ENCODE measurements around the gene XPNPEP3. TPM values are rescaled to one million over a fixed set of nuclear protein-coding genes. Genes with fewer than 3 reads are reported as not detected.

XPNPEP3 gene
- total RNA-seq, 1 donor = 15.6 TPM

- H2AFZ ChIP-seq (ENCODE audit: low read length) = no peak overlapping the region
- peaks cover 2% of the 10 kb centered on the region for H4K20me1 ChIP-seq (ENCODE audit: insufficient read depth, low read length)
- H3K4me2 ChIP-seq (ENCODE audit: insufficient read depth, low read length) = no peak overlapping the region
- TF ChIP-seq CTCF (IDR thresholded peaks at IDR 0.05; ENCODE audit: extremely low read depth, low read depth, low read length) = no peak
- H3K27ac ChIP-seq (ENCODE audit: low read depth, low read length) = no peak overlapping the region
- no peak for DNase-seq (ENCODE audit: insufficient read length, low spot score, missing footprints)
- H3K9me3 ChIP-seq (ENCODE audit: low read depth, low read length) = no peaks in the 10 kb centered on the region
- peaks cover 35% of the 10 kb centered on the region for H3K79me2 ChIP-seq (ENCODE audit: insufficient read depth, low read length)
- H3K36me3 ChIP-seq (ENCODE audit: insufficient read depth, low read length) = peaks cover 63% of the 10 kb centered on the region
- H3K4me3 ChIP-seq (ENCODE audit: insufficient read depth, low read length) = no peak overlapping the region
- no peaks in the 10 kb centered on the region for H3K4me1 ChIP-seq (ENCODE audit: insufficient read depth, low read length)
- H3K27me3 ChIP-seq (ENCODE audit: insufficient read depth, low read length) = no peaks in the 10 kb centered on the region
These were observed 109.8 kb downstream of the XPNPEP3 start for GRCh38 chr22:40966726-40967085.

GRCh38 chr22:40967111-40967760 is 110.3 kb downstream of the XPNPEP3 start:
- peaks cover 4% of the 10 kb centered on the region for H4K20me1 ChIP-seq (ENCODE audit: insufficient read depth, low read length)
- no peak overlapping the region for H3K4me3 ChIP-seq (ENCODE audit: insufficient read depth, low read length)
- H3K36me3 ChIP-seq (ENCODE audit: insufficient read depth, low read length) = peaks cover 66% of the 10 kb centered on the region
- peaks cover 29% of the 10 kb centered on the region for H3K79me2 ChIP-seq (ENCODE audit: insufficient read depth, low read length)
- no peak for TF ChIP-seq CTCF (IDR thresholded peaks at IDR 0.05; ENCODE audit: extremely low read depth, low read depth, low read length)
- no peaks in the 10 kb centered on the region for H3K4me1 ChIP-seq (ENCODE audit: insufficient read depth, low read length)
- no peak overlapping the region for H3K27ac ChIP-seq (ENCODE audit: low read depth, low read length)
- no peaks in the 10 kb centered on the region for H3K9me3 ChIP-seq (ENCODE audit: low read depth, low read length)
- H2AFZ ChIP-seq (ENCODE audit: low read length) = no peak overlapping the region
- no peak for DNase-seq (ENCODE audit: insufficient read length, low spot score, missing footprints)
- H3K27me3 ChIP-seq (ENCODE audit: insufficient read depth, low read length) = no peaks in the 10 kb centered on the region
- H3K4me2 ChIP-seq (ENCODE audit: insufficient read depth, low read length) = no peak overlapping the region

GRCh38 chr22:40972587-40972986 is 115.6 kb downstream of the XPNPEP3 start:
- no peak overlapping the region for H3K27ac ChIP-seq (ENCODE audit: low read depth, low read length)
- peaks cover 4% of the 10 kb centered on the region for H4K20me1 ChIP-seq (ENCODE audit: insufficient read depth, low read length)
- H3K79me2 ChIP-seq (ENCODE audit: insufficient read depth, low read length) = no peaks in the 10 kb centered on the region
- H3K4me2 ChIP-seq (ENCODE audit: insufficient read depth, low read length) = no peak overlapping the region
- peaks cover 37% of the 10 kb centered on the region for H3K36me3 ChIP-seq (ENCODE audit: insufficient read depth, low read length)
- H3K9me3 ChIP-seq (ENCODE audit: low read depth, low read length) = no peaks in the 10 kb centered on the region
- no peaks in the 10 kb centered on the region for H3K4me1 ChIP-seq (ENCODE audit: insufficient read depth, low read length)
- no peak overlapping the region for H2AFZ ChIP-seq (ENCODE audit: low read length)
- TF ChIP-seq CTCF (IDR thresholded peaks at IDR 0.05; ENCODE audit: extremely low read depth, low read depth, low read length) = no peak
- DNase-seq (ENCODE audit: insufficient read length, low spot score, missing footprints) = no peak
- no peak overlapping the region for H3K4me3 ChIP-seq (ENCODE audit: insufficient read depth, low read length)
- no peaks in the 10 kb centered on the region for H3K27me3 ChIP-seq (ENCODE audit: insufficient read depth, low read length)

- H3K4me2 ChIP-seq (ENCODE audit: insufficient read depth, low read length) = no peak overlapping the region
- no peaks in the 10 kb centered on the region for H3K27me3 ChIP-seq (ENCODE audit: insufficient read depth, low read length)
- no peak overlapping the region for H2AFZ ChIP-seq (ENCODE audit: low read length)
- peaks cover 4% of the 10 kb centered on the region for H4K20me1 ChIP-seq (ENCODE audit: insufficient read depth, low read length)
- H3K4me3 ChIP-seq (ENCODE audit: insufficient read depth, low read length) = no peak overlapping the region
- H3K9me3 ChIP-seq (ENCODE audit: low read depth, low read length) = no peaks in the 10 kb centered on the region
- no peaks in the 10 kb centered on the region for H3K4me1 ChIP-seq (ENCODE audit: insufficient read depth, low read length)
- H3K79me2 ChIP-seq (ENCODE audit: insufficient read depth, low read length) = no peaks in the 10 kb centered on the region
- no peak for DNase-seq (ENCODE audit: insufficient read length, low spot score, missing footprints)
- H3K27ac ChIP-seq (ENCODE audit: low read depth, low read length) = no peak overlapping the region
- peaks cover 32% of the 10 kb centered on the region for H3K36me3 ChIP-seq (ENCODE audit: insufficient read depth, low read length)
- no peak for TF ChIP-seq CTCF (IDR thresholded peaks at IDR 0.05; ENCODE audit: extremely low read depth, low read depth, low read length)
These were observed 116.2 kb downstream of the XPNPEP3 start for GRCh38 chr22:40973144-40973543.

Measured in osteoblast (primary cell).